Measurements from ENCODE around the gene COL24A1. TPM values are rescaled to one million over a fixed set of nuclear protein-coding genes. Genes with fewer than 3 reads are reported as not detected.

COL24A1 gene
- total RNA-seq, 1 experiment from 2014 or later = 0.15 TPM

DNA sequence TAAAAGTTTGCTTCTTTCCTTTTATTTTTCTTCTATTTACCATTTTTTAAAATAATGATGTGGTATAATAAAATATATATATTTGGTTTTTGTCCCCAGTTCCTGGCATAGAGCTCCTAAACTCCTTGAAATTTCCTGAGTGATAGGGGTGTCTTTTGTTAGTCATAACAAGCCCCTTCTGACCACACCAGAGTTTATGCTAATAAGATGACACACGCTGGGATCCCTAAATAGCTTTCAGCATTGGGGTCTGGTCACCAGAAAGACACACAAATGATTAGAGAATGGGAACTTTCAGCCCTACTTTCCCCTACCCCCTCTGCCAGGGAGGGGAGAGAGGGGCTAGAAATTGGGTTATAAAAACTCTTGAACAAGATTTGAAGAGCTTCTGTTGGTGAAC lies 56.2 kb downstream of the COL24A1 start:
- ChIA-PET POLR2A (ENCODE audit: low non-redundant PET) (no interaction called here), CTCF (no interaction called here)
- TF ChIP-seq CTCF (conservative IDR thresholded peaks at IDR 0.05; ENCODE audit: low read depth, low read length) (no peak), EZH2 (IDR thresholded peaks at IDR 0.05; ENCODE audit: borderline replicate concordance, low read depth, low read length, poor library complexity, severe bottlenecking) (no peak)
- Histone ChIP-seq H3K4me3 (ENCODE audit: low read depth, low read length, poor library complexity, severe bottlenecking) (no peak overlapping the region), H3K4me1 (ENCODE audit: insufficient read depth, low read length, poor library complexity, severe bottlenecking) (no peaks in the 10 kb centered on the region), H3K27me3 (replicated peaks; ENCODE audit: insufficient read depth, low read depth, low read length, poor library complexity) (no peaks in the 10 kb centered on the region), H3K27ac (ENCODE audit: low read depth, low read length, poor library complexity, severe bottlenecking) (no peak overlapping the region), H3K36me3 (ENCODE audit: insufficient read depth, low read length, poor library complexity, severe bottlenecking) (no peaks in the 10 kb centered on the region), H3K9me3 (ENCODE audit: low read depth, low read length, poor library complexity, severe bottlenecking) (no peaks in the 10 kb centered on the region)
- no peak for DNase-seq (ENCODE audit: low spot score)
- no TSS peak for BruUV-seq (replicated peaks)
- intact Hi-C loops (cut with micrococcal nuclease; ENCODE audit: unreplicated experiment) = no loop called here

- no peak for DNase-seq (ENCODE audit: low spot score)
- Histone ChIP-seq H3K36me3 (ENCODE audit: insufficient read depth, low read length, poor library complexity, severe bottlenecking) (no peaks in the 10 kb centered on the region), H3K4me3 (ENCODE audit: low read depth, low read length, poor library complexity, severe bottlenecking) (no peak overlapping the region), H3K9me3 (ENCODE audit: low read depth, low read length, poor library complexity, severe bottlenecking) (no peaks in the 10 kb centered on the region), H3K27ac (ENCODE audit: low read depth, low read length, poor library complexity, severe bottlenecking) (no peak overlapping the region), H3K4me1 (ENCODE audit: insufficient read depth, low read length, poor library complexity, severe bottlenecking) (no peaks in the 10 kb centered on the region), H3K27me3 (replicated peaks; ENCODE audit: insufficient read depth, low read depth, low read length, poor library complexity) (no peaks in the 10 kb centered on the region)
- TF ChIP-seq EZH2 (IDR thresholded peaks at IDR 0.05; ENCODE audit: borderline replicate concordance, low read depth, low read length, poor library complexity, severe bottlenecking) (no peak), CTCF (conservative IDR thresholded peaks at IDR 0.05; ENCODE audit: low read depth, low read length) (no peak)
- ChIA-PET CTCF (no interaction called here), POLR2A (ENCODE audit: low non-redundant PET) (interaction anchor here (0.6 kb wide), 1 partner anchor 373 kb away, joined by 7 read pairs; no protein-coding TSS in a partner anchor)
- intact Hi-C loops (cut with micrococcal nuclease; ENCODE audit: unreplicated experiment) = no loop called here
- no TSS peak for BruUV-seq (replicated peaks)
Observed at GRCh38 chr1:86089765-86090164, 66.8 kb downstream of the COL24A1 start.

GRCh38 chr1:86085741-86086409 lies 70.7 kb downstream of the COL24A1 start:
- no TSS peak for BruUV-seq (replicated peaks)
- Histone ChIP-seq H3K36me3 (ENCODE audit: insufficient read depth, low read length, poor library complexity, severe bottlenecking) (no peaks in the 10 kb centered on the region), H3K27me3 (replicated peaks; ENCODE audit: insufficient read depth, low read depth, low read length, poor library complexity) (no peaks in the 10 kb centered on the region), H3K4me3 (ENCODE audit: low read depth, low read length, poor library complexity, severe bottlenecking) (no peak overlapping the region), H3K27ac (ENCODE audit: low read depth, low read length, poor library complexity, severe bottlenecking) (no peak overlapping the region), H3K4me1 (ENCODE audit: insufficient read depth, low read length, poor library complexity, severe bottlenecking) (no peaks in the 10 kb centered on the region), H3K9me3 (ENCODE audit: low read depth, low read length, poor library complexity, severe bottlenecking) (no peaks in the 10 kb centered on the region)
- no peak for TF ChIP-seq EZH2 (IDR thresholded peaks at IDR 0.05; ENCODE audit: borderline replicate concordance, low read depth, low read length, poor library complexity, severe bottlenecking)
- no peak for TF ChIP-seq CTCF (conservative IDR thresholded peaks at IDR 0.05; ENCODE audit: low read depth, low read length)
- no peak for DNase-seq (ENCODE audit: low spot score)
- CTCF ChIA-PET = no interaction called here
- intact Hi-C loops (cut with micrococcal nuclease; ENCODE audit: unreplicated experiment) = no loop called here
- POLR2A ChIA-PET (ENCODE audit: low non-redundant PET) = no interaction called here

All from A673 (cell line).